Esophagus muscularis mucosa (tissue), 4 donors: ENCODE results near the gene TBL1XR1. TPM values are rescaled to one million over a fixed set of nuclear protein-coding genes. Genes with fewer than 3 reads are reported as not detected.

Experiments used
- DNase-seq: peaks from one replicate; pipeline ENCODE4 v3.0.0-alpha.2; 2017; ENCODE audit errors: extremely low spot score
- H3K27ac ChIP-seq, 4 donors: fragments of 200-600 bp; sonication (generic); replicated peaks in 1 of 4; 1 replicate in 3 of 4; 2 replicates in 1 of 4; pipeline ENCODE4 v1.5.1; 2016 to 2019; ENCODE audit warnings: mild to moderate bottlenecking in 1 of 4
- H3K27me3 ChIP-seq, 4 donors: fragments of 200-600 bp; sonication (generic); one replicate each; pipeline versions ENCODE4 v1.5.1 to v1.6.0; 2016 to 2019
- H3K36me3 ChIP-seq, 4 donors: fragments of 200-600 bp; sonication (generic); one replicate each; pipeline ENCODE4 v1.5.1; 2016 to 2019
- H3K4me1 ChIP-seq, 4 donors: fragments of 200-600 bp; sonication (generic); one replicate each; pipeline ENCODE4 v1.5.1; 2016 to 2019
- H3K4me3 ChIP-seq, 4 donors: fragments of 200-600 bp; sonication (generic); 1 replicate in 2 of 4; 2 replicates in 2 of 4; pipeline ENCODE4 v1.5.1; 2016 to 2019; ENCODE audit warnings: mild to moderate bottlenecking in 4 of 4, moderate library complexity in 1 of 4
- H3K9me3 ChIP-seq, 4 donors: fragments of 200-600 bp; sonication (generic); 1 replicate in 3 of 4; 2 replicates in 1 of 4; pipeline ENCODE4 v1.5.1; 2016 to 2019
- EP300 ChIP-seq: sonication (generic); formaldehyde crosslinking; IDR thresholded peaks from one replicate; pipeline ENCODE4 v1.6.1; 2017; ENCODE audit warnings: antibody characterized with exemption
- POLR2A ChIP-seq: fragments of 450-650 bp; IDR thresholded peaks from one replicate; pipeline ENCODE4 v1.6.1; 2017; ENCODE audit warnings: antibody characterized with exemption, moderate library complexity, mild to moderate bottlenecking, low read depth
- POLR2AphosphoS5 ChIP-seq, 2 donors: sonication (generic); formaldehyde crosslinking; IDR thresholded peaks; one replicate each; pipeline ENCODE4 v1.6.1; 2017; ENCODE audit warnings: antibody characterized with exemption in 2 of 2
- WGBS: methylation state at CpG from one replicate; pipeline ENCODE4 v1.1.5; 2018; 5-methylcytosine and 5-hydroxymethylcytosine counted together
- intact Hi-C: fragments of 100-400 bp; cut with DNase I; formaldehyde crosslinking; loops from one replicate; pipeline ENCODE4 v1.15.1; 2023
- total RNA-seq, 4 donors: library from RNA; depleted of rRNA; stranded (reverse); fragments of >200 nt; gene quantifications; one replicate each; pipeline versions ENCODE4 v1.1.0 to v1.2.1, GENCODE V29; 2016
- TF ChIP-seq, protein P1 (sequence below), 3 experiments: fragments of 200-600 bp in 2 of 3; fragments of 450-650 bp in 1 of 3; sonication (generic) in 2 of 3; IDR thresholded peaks; one replicate each; pipeline ENCODE4 v1.5.1; 2017 to 2019; ENCODE audit warnings: antibody characterized with exemption in 3 of 3, mild to moderate bottlenecking in 2 of 3, moderate library complexity in 1 of 3

Gene TBL1XR1
- total RNA-seq, 4 donors from 2014 or later = 65.0 to 99.2 (median 78.2) TPM

DNA sequence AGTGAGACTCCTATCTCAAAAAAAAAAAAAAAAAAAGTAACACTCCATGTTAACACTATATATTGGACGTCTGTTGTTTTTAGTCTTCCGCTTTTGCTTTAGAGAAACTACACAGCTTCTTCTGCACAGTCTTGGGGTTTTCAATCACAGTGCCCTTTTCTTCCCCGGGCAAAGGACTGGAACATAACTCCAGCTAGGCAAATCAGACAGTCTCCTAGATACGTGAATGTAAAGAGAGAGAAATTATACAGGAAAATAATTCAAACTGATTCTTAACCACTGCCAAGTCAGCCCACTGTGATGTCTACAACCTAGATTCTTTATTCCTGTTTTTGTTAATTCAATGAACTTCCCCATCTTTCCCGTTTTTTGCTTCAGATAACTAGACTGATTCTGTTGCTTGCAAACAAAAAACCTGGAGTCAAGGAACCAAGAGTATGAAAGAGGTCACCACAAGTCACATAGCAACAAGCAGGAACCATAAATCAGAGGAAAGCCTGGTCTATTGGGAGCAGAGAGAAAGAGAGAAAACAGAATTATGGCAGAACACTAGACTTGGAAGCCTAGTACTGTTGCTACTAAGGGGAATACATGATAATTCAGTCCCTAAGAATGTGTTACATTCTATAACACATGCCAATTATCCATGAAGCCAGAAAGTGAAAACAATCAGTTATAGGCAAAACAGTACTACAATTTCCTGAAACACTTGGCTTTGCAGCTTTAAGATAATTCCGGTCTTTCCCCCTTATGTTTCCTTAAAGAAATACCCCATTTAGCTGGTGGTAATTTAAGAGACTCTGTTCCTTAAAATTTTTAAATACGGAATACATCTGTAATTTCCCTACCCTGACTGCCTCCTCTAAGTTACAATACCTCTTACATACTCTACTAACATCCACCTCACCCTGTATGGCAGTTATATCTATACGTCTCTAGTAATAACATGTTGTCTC lies 63.1 kb downstream of the TBL1XR1 start:
- TF ChIP-seq, protein P1, sequence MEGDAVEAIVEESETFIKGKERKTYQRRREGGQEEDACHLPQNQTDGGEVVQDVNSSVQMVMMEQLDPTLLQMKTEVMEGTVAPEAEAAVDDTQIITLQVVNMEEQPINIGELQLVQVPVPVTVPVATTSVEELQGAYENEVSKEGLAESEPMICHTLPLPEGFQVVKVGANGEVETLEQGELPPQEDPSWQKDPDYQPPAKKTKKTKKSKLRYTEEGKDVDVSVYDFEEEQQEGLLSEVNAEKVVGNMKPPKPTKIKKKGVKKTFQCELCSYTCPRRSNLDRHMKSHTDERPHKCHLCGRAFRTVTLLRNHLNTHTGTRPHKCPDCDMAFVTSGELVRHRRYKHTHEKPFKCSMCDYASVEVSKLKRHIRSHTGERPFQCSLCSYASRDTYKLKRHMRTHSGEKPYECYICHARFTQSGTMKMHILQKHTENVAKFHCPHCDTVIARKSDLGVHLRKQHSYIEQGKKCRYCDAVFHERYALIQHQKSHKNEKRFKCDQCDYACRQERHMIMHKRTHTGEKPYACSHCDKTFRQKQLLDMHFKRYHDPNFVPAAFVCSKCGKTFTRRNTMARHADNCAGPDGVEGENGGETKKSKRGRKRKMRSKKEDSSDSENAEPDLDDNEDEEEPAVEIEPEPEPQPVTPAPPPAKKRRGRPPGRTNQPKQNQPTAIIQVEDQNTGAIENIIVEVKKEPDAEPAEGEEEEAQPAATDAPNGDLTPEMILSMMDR (IDR thresholded peaks at IDR 0.05) = no peak
- TF ChIP-seq POLR2A = no peak
- no peak for TF ChIP-seq POLR2AphosphoS5 (IDR thresholded peaks at IDR 0.05)
- no peak for TF ChIP-seq EP300
- H3K27ac ChIP-seq = no peak overlapping the region
- intact Hi-C loops = no loop called here
- no peaks in the 10 kb centered on the region for H3K27me3 ChIP-seq
- no peaks in the 10 kb centered on the region for H3K36me3 ChIP-seq
- WGBS = 60% methylated on average over 8 of the region's 8 CpGs
- DNase-seq = no peak
- H3K4me3 ChIP-seq = no peak overlapping the region
- H3K4me1 ChIP-seq = peaks cover 22 to 61% (median 49%) of the 10 kb centered on the region in 4 donors
- no peaks in the 10 kb centered on the region for H3K9me3 ChIP-seq

DNA sequence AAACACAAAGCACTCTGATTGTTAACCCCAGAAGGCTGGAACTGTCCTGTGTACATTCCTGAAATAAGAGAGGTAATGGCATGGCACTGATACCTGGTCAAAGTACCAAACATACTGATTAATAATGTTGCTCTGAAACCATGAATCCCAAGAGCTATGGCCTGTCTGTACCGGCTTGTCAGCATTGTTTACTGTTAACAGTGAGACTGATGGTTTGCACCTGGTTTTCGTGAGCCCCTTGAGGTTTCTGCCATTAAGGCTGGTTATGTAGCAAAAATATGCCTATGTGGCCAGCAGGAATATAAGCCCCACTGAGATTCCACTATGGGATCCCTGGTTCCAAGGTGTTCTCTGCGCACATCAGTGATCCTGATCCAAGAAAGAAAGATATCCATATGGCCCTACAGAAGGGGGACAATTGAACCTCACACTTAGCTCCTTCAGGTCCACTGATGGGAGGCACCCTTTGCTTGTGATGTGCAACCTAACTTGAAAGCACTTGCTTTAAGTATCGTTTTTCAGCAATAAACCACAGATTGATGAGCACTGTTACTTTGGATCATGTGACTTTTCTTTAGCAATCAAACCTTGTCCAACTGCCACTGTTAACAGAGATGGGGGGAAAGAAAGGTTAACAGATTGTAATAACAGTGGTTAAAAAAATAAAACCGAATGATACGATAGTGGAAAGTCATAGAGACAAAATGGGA lies 65.2 kb downstream of the TBL1XR1 start:
- intact Hi-C loops = no loop called here
- H3K27ac ChIP-seq = no peak overlapping the region
- no peak for TF ChIP-seq EP300
- TF ChIP-seq POLR2A = no peak
- TF ChIP-seq POLR2AphosphoS5 (IDR thresholded peaks at IDR 0.05) = no peak
- TF ChIP-seq, protein P1 (IDR thresholded peaks at IDR 0.05) = no peak
- 63% methylated on average over 6 of the region's 6 CpGs for WGBS
- H3K27me3 ChIP-seq = no peaks in the 10 kb centered on the region
- H3K4me1 ChIP-seq = peaks cover 22 to 55% (median 45%) of the 10 kb centered on the region in 4 donors
- no peaks in the 10 kb centered on the region for H3K9me3 ChIP-seq
- no peak overlapping the region for H3K4me3 ChIP-seq
- no peaks in the 10 kb centered on the region for H3K36me3 ChIP-seq
- DNase-seq = no peak

DNA sequence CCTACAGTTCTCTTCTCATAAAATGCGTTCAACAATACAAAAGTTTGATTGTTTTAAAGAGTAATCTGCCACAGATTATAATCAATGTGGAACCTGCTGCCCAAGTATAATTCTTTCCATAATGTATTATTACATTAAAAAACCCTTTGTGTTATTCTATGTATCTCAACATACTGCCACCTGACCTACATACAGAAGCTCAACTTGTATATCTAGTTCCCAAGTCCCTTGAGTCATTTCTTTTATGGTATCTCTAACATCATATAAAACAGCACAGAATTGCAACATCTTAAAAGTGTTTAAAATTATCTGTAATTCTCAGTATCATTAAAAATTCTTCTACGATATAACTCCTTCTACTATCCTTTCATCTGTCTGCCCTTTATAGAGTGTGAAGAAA lies 70.3 kb downstream of the TBL1XR1 start:
- 95% methylated on average over 2 of the region's 2 CpGs for WGBS
- DNase-seq = no peak
- intact Hi-C loops = no loop called here
- H3K27ac ChIP-seq = no peak overlapping the region
- H3K4me1 ChIP-seq = peaks cover 27 to 55% (median 46%) of the 10 kb centered on the region in 4 donors
- TF ChIP-seq POLR2A (no peak), POLR2AphosphoS5 (IDR thresholded peaks at IDR 0.05) (no peak), EP300 (no peak)
- TF ChIP-seq, protein P1 (IDR thresholded peaks at IDR 0.05) = no peak
- no peak overlapping the region for H3K4me3 ChIP-seq
- no peaks in the 10 kb centered on the region for H3K27me3 ChIP-seq
- no peaks in the 10 kb centered on the region for H3K36me3 ChIP-seq
- H3K9me3 ChIP-seq = no peaks in the 10 kb centered on the region

DNA sequence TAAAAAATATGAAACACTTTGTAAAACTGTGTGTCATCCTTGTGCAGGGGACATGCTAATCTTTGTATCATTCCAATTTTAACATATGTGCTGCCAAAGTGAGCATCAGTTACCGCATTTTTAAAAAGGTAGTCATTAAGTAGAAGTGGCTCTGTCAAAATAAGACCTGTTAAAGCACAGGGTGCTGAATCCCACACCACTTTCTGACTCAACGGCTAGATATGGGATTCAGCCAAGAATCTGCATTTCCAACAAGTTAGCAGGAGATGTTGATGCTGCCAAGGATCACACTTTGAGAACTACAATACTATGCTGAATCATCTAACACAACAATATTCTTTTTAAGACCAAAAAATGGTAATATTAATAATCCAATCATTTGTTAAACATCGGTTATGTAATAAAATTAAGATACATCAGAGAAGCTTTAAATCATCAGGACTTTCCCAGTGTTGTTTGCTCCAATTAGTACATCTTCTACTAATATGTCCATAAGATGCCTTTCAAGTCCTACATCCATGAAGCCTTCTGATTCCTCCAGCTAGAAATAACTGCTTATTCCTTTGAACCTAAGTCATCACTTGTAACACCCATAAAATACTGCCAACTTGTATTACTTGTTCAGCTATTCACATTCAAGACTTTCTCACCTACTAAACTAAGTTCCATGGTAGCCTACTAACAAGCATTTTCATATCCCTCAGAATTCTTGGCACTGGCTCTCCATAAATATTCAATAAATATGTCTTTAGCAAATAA lies 71.1 kb downstream of the TBL1XR1 start:
- DNase-seq = no peak
- Histone ChIP-seq H3K27ac (no peak overlapping the region), H3K27me3 (no peaks in the 10 kb centered on the region), H3K36me3 (no peaks in the 10 kb centered on the region), H3K4me3 (no peak overlapping the region), H3K9me3 (no peaks in the 10 kb centered on the region), H3K4me1 (peaks cover 20 to 55% (median 46%) of the 10 kb centered on the region in 4 donors)
- 56% methylated on average over 3 of the region's 3 CpGs for WGBS
- intact Hi-C loops = no loop called here
- TF ChIP-seq, protein P1 (IDR thresholded peaks at IDR 0.05) = no peak
- TF ChIP-seq EP300 (no peak), POLR2AphosphoS5 (IDR thresholded peaks at IDR 0.05) (no peak), POLR2A (no peak)
